Loucy (cell line): Measurements from ENCODE around the gene NID2.

Source experiments
- H2AFZ ChIP-seq: fragments of 200-600 bp; sonication (generic); 2 replicates; pipeline ENCODE4 v1.6.0; 2016; ENCODE audit warnings: antibody characterized with exemption, mild to moderate bottlenecking, low read length, moderate library complexity
- H3F3A ChIP-seq: fragments of 200-600 bp; 2 replicates; pipeline ENCODE4 v1.6.0; 2016; ENCODE audit warnings: antibody characterized with exemption, low read depth, mild to moderate bottlenecking
- H3K27me3 ChIP-seq: fragments of 200-600 bp; sonication (generic); 2 replicates; pipeline ENCODE4 v1.6.1; 2014; ENCODE audit warnings: low read length, mild to moderate bottlenecking; ENCODE audit not compliant: insufficient read depth, poor library complexity, severe bottlenecking
- H3K36me3 ChIP-seq: fragments of 200-600 bp; sonication (generic); 2 replicates; pipeline ENCODE4 v1.6.1; 2016; ENCODE audit warnings: low read length; ENCODE audit not compliant: insufficient read depth
- H3K4me1 ChIP-seq: fragments of 200-600 bp; sonication (generic); 2 replicates; pipeline ENCODE4 v1.5.1; 2014; ENCODE audit warnings: low read length, mild to moderate bottlenecking; ENCODE audit not compliant: insufficient read depth, poor library complexity, severe bottlenecking
- H3K4me2 ChIP-seq: fragments of 200-600 bp; sonication (generic); 2 replicates; pipeline ENCODE4 v1.6.0; 2014; ENCODE audit warnings: antibody characterized with exemption, low read length, low read depth, mild to moderate bottlenecking; ENCODE audit not compliant: poor library complexity, severe bottlenecking
- H3K4me3 ChIP-seq: fragments of 200-600 bp; sonication (generic); 2 replicates; pipeline ENCODE4 v1.5.1; 2014; ENCODE audit warnings: low read length, mild to moderate bottlenecking, mixed read lengths; ENCODE audit not compliant: poor library complexity, severe bottlenecking
- H3K79me2 ChIP-seq: fragments of 200-600 bp; sonication (generic); 2 replicates; pipeline ENCODE4 v1.6.1; 2014; ENCODE audit warnings: low read length; ENCODE audit not compliant: insufficient read depth
- H3K9ac ChIP-seq: fragments of 200-600 bp; sonication (generic); 2 replicates; pipeline ENCODE4 v1.6.0; 2014; ENCODE audit warnings: mild to moderate bottlenecking, low read depth, low read length, moderate library complexity; ENCODE audit not compliant: poor library complexity, severe bottlenecking
- H3K9me2 ChIP-seq: fragments of 200-600 bp; sonication (generic); replicated peaks from 2 replicates; pipeline ENCODE4 v1.6.1; 2016; ENCODE audit warnings: low read depth, low read length, mixed read lengths
- H3K9me3 ChIP-seq: fragments of 200-600 bp; sonication (generic); 2 replicates; pipeline ENCODE4 v1.6.1; 2014; ENCODE audit warnings: mild to moderate bottlenecking, antibody characterized with exemption, low read length, low read depth; ENCODE audit not compliant: insufficient read depth
- H4K20me1 ChIP-seq: fragments of 200-600 bp; sonication (generic); 2 replicates; pipeline ENCODE4 v1.6.0; 2014; ENCODE audit warnings: antibody characterized with exemption, low read length, mild to moderate bottlenecking; ENCODE audit not compliant: insufficient read depth, poor library complexity, severe bottlenecking
- EZH2phosphoT487 ChIP-seq: fragments of 200-600 bp; IDR thresholded peaks from 2 replicates; pipeline ENCODE4 v1.6.1; 2018; ENCODE audit warnings: antibody characterized with exemption, mild to moderate bottlenecking, moderate library complexity, borderline replicate concordance
- TF ChIP-seq, protein P1 (sequence below): fragments of 200-600 bp; sonication (generic); conservative IDR thresholded peaks from 2 replicates; pipeline ENCODE4 v1.5.1; 2014; ENCODE audit warnings: mild to moderate bottlenecking, antibody characterized with exemption, low read length

The NID2 gene

DNA sequence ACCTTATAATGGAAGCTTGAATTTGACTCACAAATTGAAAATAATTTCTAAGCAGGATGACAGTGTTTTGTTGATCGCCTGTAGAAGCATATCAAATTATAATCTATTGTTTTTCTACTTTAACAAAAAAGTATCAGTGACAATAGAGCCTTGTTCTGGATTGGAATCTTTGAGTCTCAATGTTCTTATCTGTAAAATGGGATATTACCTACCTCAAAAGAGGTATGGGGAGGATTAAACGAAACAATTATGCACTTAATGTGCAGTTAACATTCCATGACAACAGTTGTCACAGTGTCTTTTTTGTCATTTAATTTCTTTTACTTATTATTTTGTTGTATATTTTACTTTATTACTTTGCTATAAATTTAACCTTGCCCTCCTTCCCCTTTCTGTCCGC, 78.4 kb downstream of the NID2 start:
- Histone ChIP-seq H3K4me2 (peak overlapping the region; percentile 80), H3K9me2 (no peaks in the 10 kb centered on the region), H3K4me1 (peaks cover 38% of the 10 kb centered on the region), H3K36me3 (peaks cover 33% of the 10 kb centered on the region; the same call in 1 of the 2 replicates), H3K4me3 (peak overlapping the region; percentile 97), H4K20me1 (peaks cover 41% of the 10 kb centered on the region), H3K27me3 (no peaks in the 10 kb centered on the region), H2AFZ (no peak overlapping the region), H3K9ac (peak overlapping the region; percentile 86), H3K79me2 (peaks cover 60% of the 10 kb centered on the region), H3K9me3 (no peaks in the 10 kb centered on the region), H3F3A (0 out of 2 replicates have a peak, but pooled peaks cover 3% of the 10 kb centered on the region)
- TF ChIP-seq, protein P1, sequence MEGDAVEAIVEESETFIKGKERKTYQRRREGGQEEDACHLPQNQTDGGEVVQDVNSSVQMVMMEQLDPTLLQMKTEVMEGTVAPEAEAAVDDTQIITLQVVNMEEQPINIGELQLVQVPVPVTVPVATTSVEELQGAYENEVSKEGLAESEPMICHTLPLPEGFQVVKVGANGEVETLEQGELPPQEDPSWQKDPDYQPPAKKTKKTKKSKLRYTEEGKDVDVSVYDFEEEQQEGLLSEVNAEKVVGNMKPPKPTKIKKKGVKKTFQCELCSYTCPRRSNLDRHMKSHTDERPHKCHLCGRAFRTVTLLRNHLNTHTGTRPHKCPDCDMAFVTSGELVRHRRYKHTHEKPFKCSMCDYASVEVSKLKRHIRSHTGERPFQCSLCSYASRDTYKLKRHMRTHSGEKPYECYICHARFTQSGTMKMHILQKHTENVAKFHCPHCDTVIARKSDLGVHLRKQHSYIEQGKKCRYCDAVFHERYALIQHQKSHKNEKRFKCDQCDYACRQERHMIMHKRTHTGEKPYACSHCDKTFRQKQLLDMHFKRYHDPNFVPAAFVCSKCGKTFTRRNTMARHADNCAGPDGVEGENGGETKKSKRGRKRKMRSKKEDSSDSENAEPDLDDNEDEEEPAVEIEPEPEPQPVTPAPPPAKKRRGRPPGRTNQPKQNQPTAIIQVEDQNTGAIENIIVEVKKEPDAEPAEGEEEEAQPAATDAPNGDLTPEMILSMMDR = no peak
- no peak for TF ChIP-seq EZH2phosphoT487

DNA sequence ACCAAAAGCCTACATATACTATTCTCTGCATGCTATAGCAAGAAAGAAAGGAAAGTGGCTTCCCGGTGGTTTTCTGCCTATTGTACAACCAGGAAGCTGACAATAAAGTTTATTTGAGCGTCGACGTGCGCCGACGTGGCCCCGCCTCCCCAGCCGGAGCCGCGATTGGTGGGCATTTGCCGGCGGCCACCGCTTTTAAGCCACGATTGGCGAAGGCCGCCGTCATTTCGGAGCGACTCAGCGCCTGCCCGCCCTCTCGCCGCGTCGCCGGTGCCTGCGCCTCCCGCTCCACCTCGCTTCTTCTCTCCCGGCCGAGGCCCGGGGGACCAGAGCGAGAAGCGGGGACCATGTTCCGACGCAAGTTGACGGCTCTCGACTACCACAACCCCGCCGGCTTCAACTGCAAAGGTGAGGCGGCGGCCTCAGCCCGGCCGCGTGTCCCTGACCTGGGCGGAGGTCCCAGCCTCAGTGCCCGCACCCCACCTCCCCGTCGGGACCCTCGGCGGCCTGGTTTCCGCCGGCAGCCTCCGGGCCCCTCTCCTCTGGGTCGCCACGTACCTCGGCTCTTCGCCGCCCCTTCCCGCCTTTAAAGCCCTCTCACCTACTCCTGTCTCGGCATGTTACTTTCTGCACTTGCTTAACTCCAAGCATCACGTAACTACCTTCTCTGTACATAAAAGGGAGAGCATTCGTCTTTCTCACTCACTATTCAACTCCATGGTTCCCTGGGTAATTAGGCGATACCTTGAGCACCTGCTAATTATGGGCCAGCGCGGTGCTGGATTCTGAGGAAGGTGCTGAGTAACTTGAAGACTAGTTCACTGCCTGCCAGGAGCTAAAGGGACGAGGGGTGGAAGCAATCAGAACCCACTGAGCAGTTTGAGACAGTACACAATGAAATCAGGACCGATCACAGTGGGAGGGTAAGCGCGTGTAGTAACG, 79.3 kb downstream of the NID2 start, which contains the start of gene RTRAF:
RTRAF (plus strand) TSS at position 254 of the 942 bp plus-strand sequence; CDS start at position 348, 94 bp downstream.
- Histone ChIP-seq H3K4me1 (peaks cover 28% of the 10 kb centered on the region), H3K4me3 (peak within 1 kb of the TSS; percentile 97), H4K20me1 (peaks cover 33% of the 10 kb centered on the region), H3K27me3 (no peaks in the 10 kb centered on the region), H2AFZ (peak within 1 kb of the TSS; percentile 93), H3K4me2 (peak within 1 kb of the TSS; percentile 94), H3K9ac (peak within 1 kb of the TSS; percentile 86), H3K9me2 (no peaks in the 10 kb centered on the region), H3F3A (no peaks in the 10 kb centered on the region), H3K79me2 (peaks cover 51% of the 10 kb centered on the region), H3K9me3 (no peaks in the 10 kb centered on the region), H3K36me3 (peaks cover 24% of the 10 kb centered on the region; the same call in 1 of the 2 replicates)
- TF ChIP-seq EZH2phosphoT487 = no peak
- TF ChIP-seq, protein P1 = no peak

DNA sequence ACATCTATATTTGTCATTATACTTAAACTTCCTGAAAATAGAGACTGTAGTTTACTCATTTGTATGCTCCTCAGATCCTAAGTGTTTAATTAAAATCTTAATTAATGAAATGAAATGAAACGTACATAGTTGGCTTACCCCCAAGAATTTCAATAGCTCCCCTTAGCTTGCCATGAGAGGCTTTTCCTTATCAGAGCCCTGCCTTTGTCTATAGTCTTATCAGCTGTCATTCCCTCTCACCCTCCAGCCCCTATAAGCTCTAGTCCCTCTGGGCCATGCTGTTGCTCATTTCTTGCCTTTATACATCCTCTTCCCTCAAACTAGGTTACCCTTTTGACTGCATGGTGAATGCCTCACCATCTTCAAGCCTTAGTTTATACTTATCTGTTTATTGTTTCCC, 80.6 kb downstream of the NID2 start:
- peaks cover 37% of the 10 kb centered on the region for H3K79me2 ChIP-seq

More for the DNA sequence above, 80.6 kb downstream of the NID2 start:
- H3K9me2 ChIP-seq = no peaks in the 10 kb centered on the region
- H2AFZ ChIP-seq = no peak overlapping the region
- peak overlapping the region; percentile 97 for H3K4me3 ChIP-seq
- TF ChIP-seq EZH2phosphoT487 = no peak
- TF ChIP-seq, protein P1 = no peak
- H3K4me2 ChIP-seq = peak overlapping the region; percentile 94
- H3K9me3 ChIP-seq = no peaks in the 10 kb centered on the region
- H3K36me3 ChIP-seq = peaks cover 11% of the 10 kb centered on the region; the same call in 1 of the 2 replicates
- H4K20me1 ChIP-seq = peaks cover 29% of the 10 kb centered on the region
- H3F3A ChIP-seq = no peaks in the 10 kb centered on the region
- H3K4me1 ChIP-seq = peaks cover 28% of the 10 kb centered on the region
- no peaks in the 10 kb centered on the region for H3K27me3 ChIP-seq
- peak overlapping the region; percentile 86 for H3K9ac ChIP-seq
